Upper lobe of left lung (tissue), 6 donors: Measurements from ENCODE around the gene MSI2. TPM values are rescaled to one million over a fixed set of nuclear protein-coding genes. Genes with fewer than 3 reads are reported as not detected.

Experiments used
- ATAC-seq, 2 donors: fragments of 200-7000 bp; cut with Tn5 transposase; one replicate each; pipeline ENCODE4 v1.9.1; 2022; ENCODE audit warnings: mild to moderate bottlenecking in 2 of 2, moderate library complexity in 2 of 2; ENCODE audit not compliant: low FRiP score in 2 of 2
- DNase-seq, 2 donors: peaks; one replicate each; pipeline ENCODE4 v3.0.0-alpha.2; 2019 to 2020
- H3K27ac ChIP-seq, 4 donors: fragments of 200-600 bp; sonication (generic); one replicate each; pipeline ENCODE4 v1.5.1; 2016 to 2019
- H3K27me3 ChIP-seq, 4 donors: fragments of 200-600 bp; sonication (generic); one replicate each; pipeline ENCODE4 v1.5.1; 2017 to 2019
- H3K36me3 ChIP-seq, 4 donors: fragments of 200-600 bp; sonication (generic); one replicate each; pipeline ENCODE4 v1.5.1; 2016 to 2019
- H3K4me1 ChIP-seq, 4 donors: fragments of 200-600 bp; sonication (generic); one replicate each; pipeline ENCODE4 v1.5.1; 2018 to 2019
- H3K4me3 ChIP-seq, 4 donors: fragments of 200-600 bp; sonication (generic); one replicate each; pipeline ENCODE4 v1.5.1; 2017 to 2019; ENCODE audit warnings: mild to moderate bottlenecking in 2 of 4, moderate library complexity in 1 of 4
- H3K9me3 ChIP-seq, 4 donors: fragments of 200-600 bp; sonication (generic); one replicate each; pipeline ENCODE4 v1.5.1; 2018 to 2019
- CTCF ChIP-seq, 6 experiments: fragments of 450-650 bp in 4 of 6; fragments of 200-600 bp in 2 of 6; sonication (generic) in 2 of 6; IDR thresholded peaks; one replicate each; pipeline ENCODE4 v1.5.1; 2016 to 2019; ENCODE audit warnings: antibody characterized with exemption in 6 of 6
- EP300 ChIP-seq, 4 donors: sonication (generic); formaldehyde crosslinking; IDR thresholded peaks; one replicate each; pipeline ENCODE4 v1.5.1; 2017; ENCODE audit warnings: antibody characterized with exemption in 4 of 4, control low read depth in 2 of 4
- POLR2A ChIP-seq, 4 donors: fragments of 450-650 bp; IDR thresholded peaks; one replicate each; pipeline ENCODE4 v1.5.1; 2016 to 2017; ENCODE audit warnings: antibody characterized with exemption in 4 of 4, mild to moderate bottlenecking in 2 of 4
- POLR2AphosphoS5 ChIP-seq, 2 donors: sonication (generic); formaldehyde crosslinking; IDR thresholded peaks; one replicate each; pipeline ENCODE4 v1.5.1; 2017; ENCODE audit warnings: antibody characterized with exemption in 2 of 2
- WGBS, 2 donors: methylation state at CpG; one replicate each; pipeline ENCODE4 v1.1.5; 2017 to 2018; 5-methylcytosine and 5-hydroxymethylcytosine counted together
- total RNA-seq, 6 donors: library from RNA; depleted of rRNA in 4 of 6; stranded (reverse); fragments of >200 nt in 4 of 6; gene quantifications; one replicate each; pipeline versions ENCODE4 v1.1.0 to v1.2.1, GENCODE V29; 2016 to 2021
- donor health status: DM: no; HTN: no; CAD: no; lungs with moderate emphysema.
- donor health status: DM: no; HTN: yes; CAD: no; lungs with severe emphysema.

Gene MSI2
- total RNA-seq, 6 donors from 2014 or later: 20.1 to 44.0 (median 32.2) TPM

GRCh38 chr17:57489321-57489720 is 233.0 kb downstream of the MSI2 start:
- ATAC-seq (no peak), DNase-seq (no peak)
- no peaks in the 10 kb centered on the region for H3K36me3 ChIP-seq
- no peak for TF ChIP-seq EP300 (IDR thresholded peaks at IDR 0.05)
- no peak for TF ChIP-seq POLR2A (IDR thresholded peaks at IDR 0.05)
- TF ChIP-seq POLR2AphosphoS5 (IDR thresholded peaks at IDR 0.05): no peak
- TF ChIP-seq CTCF (IDR thresholded peaks at IDR 0.05): no peak
- no peaks in the 10 kb centered on the region for H3K27me3 ChIP-seq
- no peak overlapping the region for H3K4me3 ChIP-seq
- H3K4me1 ChIP-seq: peaks cover 0 to 11% (median 9%) of the 10 kb centered on the region in 4 donors
- WGBS, 2 donors: 98 to 100% methylated on average over 1 to 4 of the region's 4 CpGs
- H3K9me3 ChIP-seq: no peaks in the 10 kb centered on the region
- no peak overlapping the region for H3K27ac ChIP-seq

- H3K9me3 ChIP-seq: no peaks in the 10 kb centered on the region
- peaks cover 0 to 11% (median 9%) of the 10 kb centered on the region in 4 donors for H3K4me1 ChIP-seq
- ATAC-seq: no peak
- H3K4me3 ChIP-seq: no peak overlapping the region
- no peak overlapping the region for H3K27ac ChIP-seq
- no peak for DNase-seq
- H3K27me3 ChIP-seq: no peaks in the 10 kb centered on the region
- 61 to 82% methylated on average over 4 of the region's 4 CpGs for WGBS, 2 donors
- no peaks in the 10 kb centered on the region for H3K36me3 ChIP-seq
- TF ChIP-seq POLR2AphosphoS5 (IDR thresholded peaks at IDR 0.05) (no peak), EP300 (IDR thresholded peaks at IDR 0.05) (no peak), CTCF (IDR thresholded peaks at IDR 0.05) (no peak), POLR2A (IDR thresholded peaks at IDR 0.05) (no peak)
These were observed 234.0 kb downstream of the MSI2 start for GRCh38 chr17:57490111-57490845.

- H3K4me1 ChIP-seq: peaks cover 0 to 11% (median 9%) of the 10 kb centered on the region in 4 donors
- no peaks in the 10 kb centered on the region for H3K9me3 ChIP-seq
- DNase-seq (no peak), ATAC-seq (no peak)
- H3K27me3 ChIP-seq: no peaks in the 10 kb centered on the region
- TF ChIP-seq POLR2A (IDR thresholded peaks at IDR 0.05): no peak
- TF ChIP-seq EP300 (IDR thresholded peaks at IDR 0.05): no peak
- H3K27ac ChIP-seq: no peak overlapping the region
- H3K36me3 ChIP-seq: no peaks in the 10 kb centered on the region
- no peak overlapping the region for H3K4me3 ChIP-seq
- WGBS, 2 donors: 79 to 80% methylated on average over 12 of the region's 12 CpGs
These were observed 234.6 kb downstream of the MSI2 start for GRCh38 chr17:57490890-57491289.

GRCh38 chr17:57493171-57493570 is 236.8 kb downstream of the MSI2 start:
- no peak for DNase-seq
- H3K36me3 ChIP-seq: no peaks in the 10 kb centered on the region
- no peak overlapping the region for H3K4me3 ChIP-seq
- no peaks in the 10 kb centered on the region for H3K27me3 ChIP-seq
- H3K4me1 ChIP-seq: peaks cover 0 to 9% (median 4%) of the 10 kb centered on the region in 4 donors
- TF ChIP-seq EP300 (IDR thresholded peaks at IDR 0.05) (no peak), CTCF (IDR thresholded peaks at IDR 0.05) (no peak), POLR2AphosphoS5 (IDR thresholded peaks at IDR 0.05) (no peak), POLR2A (IDR thresholded peaks at IDR 0.05) (no peak)
- WGBS, 2 donors: 71 to 78% methylated on average over 4 to 5 of the region's 5 CpGs
- no peak for ATAC-seq
- H3K27ac ChIP-seq: no peak overlapping the region
- no peaks in the 10 kb centered on the region for H3K9me3 ChIP-seq

GRCh38 chr17:57493625-57494024 is 237.3 kb downstream of the MSI2 start:
- Histone ChIP-seq H3K27ac (no peak overlapping the region), H3K36me3 (no peaks in the 10 kb centered on the region), H3K4me3 (no peak overlapping the region), H3K9me3 (no peaks in the 10 kb centered on the region), H3K4me1 (peaks cover 0 to 9% (median 4%) of the 10 kb centered on the region in 4 donors), H3K27me3 (no peaks in the 10 kb centered on the region)
- WGBS, 2 donors: 95 to 96% methylated on average over 6 of the region's 6 CpGs
- DNase-seq (no peak), ATAC-seq (no peak)
- TF ChIP-seq POLR2A (IDR thresholded peaks at IDR 0.05) (no peak), CTCF (IDR thresholded peaks at IDR 0.05) (no peak), EP300 (IDR thresholded peaks at IDR 0.05) (no peak), POLR2AphosphoS5 (IDR thresholded peaks at IDR 0.05) (no peak)
